ENCODE data around the gene PIP5K1A.

- no peak for TF ChIP-seq POLR2AphosphoS5 (IDR thresholded peaks at IDR 0.05)
- no peak for TF ChIP-seq CTCF (IDR thresholded peaks at IDR 0.05)
Observed at GRCh38 chr1:151277249-151277648, 78.9 kb downstream of the PIP5K1A start.
